RPMI7951 (cell line): ENCODE measurements around the gene LEPR. TPM values are rescaled to one million over a fixed set of nuclear protein-coding genes. Genes with fewer than 3 reads are reported as not detected.
"Not testable (repeated sequence)": the region's sequence is repeated elsewhere in the genome, so short reads cannot be mapped to it uniquely, and the experiment has no call there.

Experiments
- DNase-seq: peaks from one replicate; pipeline ENCODE4 v3.0.0-alpha.2; 2012; ENCODE audit warnings: low read depth
- total RNA-seq: library from RNA; depleted of rRNA; stranded (reverse); fragments of >200 nt; shearing (Covaris generic); gene quantifications from 2 replicates; pipeline ENCODE4 v1.2.3, GENCODE V29; 2014; rRNA removed

Gene LEPR, protein sequence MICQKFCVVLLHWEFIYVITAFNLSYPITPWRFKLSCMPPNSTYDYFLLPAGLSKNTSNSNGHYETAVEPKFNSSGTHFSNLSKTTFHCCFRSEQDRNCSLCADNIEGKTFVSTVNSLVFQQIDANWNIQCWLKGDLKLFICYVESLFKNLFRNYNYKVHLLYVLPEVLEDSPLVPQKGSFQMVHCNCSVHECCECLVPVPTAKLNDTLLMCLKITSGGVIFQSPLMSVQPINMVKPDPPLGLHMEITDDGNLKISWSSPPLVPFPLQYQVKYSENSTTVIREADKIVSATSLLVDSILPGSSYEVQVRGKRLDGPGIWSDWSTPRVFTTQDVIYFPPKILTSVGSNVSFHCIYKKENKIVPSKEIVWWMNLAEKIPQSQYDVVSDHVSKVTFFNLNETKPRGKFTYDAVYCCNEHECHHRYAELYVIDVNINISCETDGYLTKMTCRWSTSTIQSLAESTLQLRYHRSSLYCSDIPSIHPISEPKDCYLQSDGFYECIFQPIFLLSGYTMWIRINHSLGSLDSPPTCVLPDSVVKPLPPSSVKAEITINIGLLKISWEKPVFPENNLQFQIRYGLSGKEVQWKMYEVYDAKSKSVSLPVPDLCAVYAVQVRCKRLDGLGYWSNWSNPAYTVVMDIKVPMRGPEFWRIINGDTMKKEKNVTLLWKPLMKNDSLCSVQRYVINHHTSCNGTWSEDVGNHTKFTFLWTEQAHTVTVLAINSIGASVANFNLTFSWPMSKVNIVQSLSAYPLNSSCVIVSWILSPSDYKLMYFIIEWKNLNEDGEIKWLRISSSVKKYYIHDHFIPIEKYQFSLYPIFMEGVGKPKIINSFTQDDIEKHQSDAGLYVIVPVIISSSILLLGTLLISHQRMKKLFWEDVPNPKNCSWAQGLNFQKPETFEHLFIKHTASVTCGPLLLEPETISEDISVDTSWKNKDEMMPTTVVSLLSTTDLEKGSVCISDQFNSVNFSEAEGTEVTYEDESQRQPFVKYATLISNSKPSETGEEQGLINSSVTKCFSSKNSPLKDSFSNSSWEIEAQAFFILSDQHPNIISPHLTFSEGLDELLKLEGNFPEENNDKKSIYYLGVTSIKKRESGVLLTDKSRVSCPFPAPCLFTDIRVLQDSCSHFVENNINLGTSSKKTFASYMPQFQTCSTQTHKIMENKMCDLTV
- 8.5 and 10.9 TPM in 2 replicates for total RNA-seq

DNA sequence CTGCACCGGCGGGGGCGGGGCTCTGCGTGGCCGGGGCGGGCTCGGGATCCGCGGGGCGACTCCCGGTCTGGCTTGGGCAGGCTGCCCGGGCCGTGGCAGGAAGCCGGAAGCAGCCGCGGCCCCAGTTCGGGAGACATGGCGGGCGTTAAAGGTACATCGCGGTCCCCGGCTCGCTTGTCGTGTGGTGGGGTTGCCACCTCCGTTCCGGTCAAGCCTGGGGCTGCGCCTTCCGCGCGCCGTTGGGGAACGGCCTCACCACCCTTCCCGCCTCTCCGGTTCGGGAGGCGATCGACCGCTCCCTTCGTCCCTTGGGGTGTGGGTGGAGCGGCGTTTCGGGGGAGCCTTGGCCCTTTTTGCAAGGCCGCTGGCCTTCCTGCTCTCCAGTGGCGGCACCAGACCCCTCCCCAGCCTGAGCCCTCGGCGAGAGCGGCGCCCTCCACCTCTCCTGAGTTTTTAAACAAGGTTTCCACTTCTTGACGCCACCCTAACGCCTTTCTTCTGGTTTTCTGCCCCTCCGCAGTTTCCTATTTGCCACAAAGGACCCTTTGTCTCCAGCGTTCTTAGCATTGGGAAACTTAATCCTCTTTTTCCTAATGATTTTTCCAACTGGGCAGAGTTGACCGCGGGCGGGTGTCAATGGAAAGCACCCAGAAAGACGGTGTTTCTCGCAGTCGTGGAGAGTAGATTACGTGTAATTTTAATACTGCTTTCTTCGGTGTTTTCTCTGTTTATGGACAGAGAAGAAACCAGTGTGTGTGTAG, at the start of gene LEPR, which contains the start of gene LEPROT:
Gene LEPR (plus strand): TSS at position 79 of the 761 bp plus-strand sequence. CDS start 144,898 bp downstream, outside the sequence.
Gene LEPROT (plus strand): TSS at position 79 of the 761 bp plus-strand sequence. CDS start 57 bp downstream, at position 136.
- peak; percentile 59 for DNase-seq

DNA sequence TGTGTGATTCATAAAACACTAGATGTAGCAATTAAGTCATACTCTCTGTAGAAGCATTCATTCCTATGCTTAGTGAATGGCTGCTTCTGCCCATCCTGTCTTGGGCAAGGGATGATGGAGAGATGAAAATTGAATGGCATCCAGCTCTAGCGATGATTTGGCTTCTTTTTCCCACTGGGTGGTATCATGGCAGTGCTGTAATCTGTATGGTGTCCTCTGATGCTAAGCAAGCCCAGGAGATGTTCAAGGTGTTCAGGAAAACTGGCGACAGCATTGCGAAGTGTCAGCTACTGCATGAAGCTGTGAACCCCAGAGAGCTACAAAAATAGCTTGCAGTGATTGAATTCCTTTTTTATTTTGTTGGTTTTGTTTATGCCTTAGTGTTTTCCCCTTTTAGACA, 48.9 kb upstream of the LEPR start:
- no peak for DNase-seq

DNA sequence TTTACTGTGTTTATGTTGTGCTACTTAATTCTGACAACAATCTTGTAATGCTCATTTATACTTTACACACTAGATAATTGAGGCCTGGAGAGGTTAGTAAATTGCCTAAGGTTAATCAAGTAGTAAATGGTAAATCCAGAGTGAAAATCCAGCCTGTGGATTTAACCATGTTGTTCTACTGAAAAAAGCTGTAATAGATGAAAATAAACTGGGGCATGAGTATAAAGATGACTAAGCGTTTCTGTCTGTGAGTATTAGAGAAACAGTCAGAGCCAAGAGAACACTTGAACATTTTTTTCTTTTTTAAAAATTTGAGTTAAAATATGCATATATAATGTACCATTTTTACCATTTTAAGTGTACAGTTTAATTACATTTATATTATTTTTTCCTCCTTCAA, 47.9 kb upstream of the LEPR start:
- DNase-seq = no peak

DNA sequence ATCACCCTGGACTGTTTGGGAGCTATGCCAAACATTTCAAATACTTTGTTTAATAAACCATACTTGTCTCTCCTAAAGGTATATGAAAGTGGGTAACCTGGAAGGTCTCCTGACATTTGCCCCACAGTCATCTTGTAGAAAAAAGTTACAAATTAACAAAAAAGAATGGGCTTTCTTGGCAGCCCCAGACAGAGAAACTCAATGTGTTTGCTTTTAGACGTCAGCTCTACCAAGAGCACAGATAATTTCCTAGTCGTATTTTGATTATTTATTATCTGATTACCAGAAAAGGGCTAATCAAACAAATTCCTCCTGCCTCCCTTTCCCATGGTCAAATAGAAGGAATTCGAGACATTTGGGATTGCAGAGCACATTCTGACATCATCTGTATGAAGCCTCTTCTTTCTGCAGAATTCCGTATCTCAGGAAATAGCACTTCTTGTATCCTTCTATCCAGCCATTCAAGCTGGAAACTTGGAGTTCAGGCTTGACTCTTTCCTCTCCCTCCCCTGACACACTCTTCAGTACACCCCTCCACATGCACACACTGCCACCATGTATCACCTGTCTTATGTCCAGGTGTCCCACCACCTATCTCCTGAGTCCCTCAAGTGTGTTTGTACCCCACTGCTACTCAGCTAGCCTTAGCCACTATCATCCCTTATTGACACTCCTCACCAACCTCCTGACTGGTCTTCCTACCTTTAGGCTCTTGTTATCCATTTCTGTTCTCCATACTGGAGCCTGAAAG, 42.8 kb upstream of the LEPR start:
- DNase-seq = no peak

DNA sequence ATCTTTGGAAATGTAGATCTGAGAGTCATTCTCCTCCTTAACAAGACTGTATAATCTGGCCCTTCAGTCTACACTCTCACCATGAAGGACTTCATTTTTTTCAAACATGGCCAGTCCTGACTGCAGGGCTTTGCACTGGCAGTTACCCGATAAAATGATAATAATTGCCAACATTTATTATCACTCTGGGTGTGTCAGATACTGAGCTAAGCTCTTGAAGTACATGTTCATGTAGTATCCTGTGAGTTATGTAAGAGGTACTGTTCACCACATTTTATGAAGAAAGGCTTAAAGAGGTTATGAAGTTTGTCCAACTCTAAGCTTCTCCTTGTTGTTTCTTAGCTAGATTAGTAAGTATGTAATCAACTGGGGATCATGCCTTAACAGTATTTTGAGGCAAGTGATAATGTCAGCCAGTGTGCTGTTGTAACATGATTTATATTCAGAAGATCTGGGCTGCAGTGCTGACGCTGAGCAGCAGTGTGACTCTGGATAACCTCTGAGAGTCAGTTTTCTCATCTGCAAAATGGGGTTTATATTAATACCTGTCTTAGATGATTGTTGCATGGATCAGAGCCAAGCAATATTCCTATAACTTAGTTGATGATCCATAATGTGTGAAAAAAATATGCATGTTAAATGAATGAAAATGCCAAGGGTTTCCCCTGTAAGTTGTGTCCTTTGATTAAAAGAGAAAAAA, 42.1 kb upstream of the LEPR start:
- no peak for DNase-seq

DNA sequence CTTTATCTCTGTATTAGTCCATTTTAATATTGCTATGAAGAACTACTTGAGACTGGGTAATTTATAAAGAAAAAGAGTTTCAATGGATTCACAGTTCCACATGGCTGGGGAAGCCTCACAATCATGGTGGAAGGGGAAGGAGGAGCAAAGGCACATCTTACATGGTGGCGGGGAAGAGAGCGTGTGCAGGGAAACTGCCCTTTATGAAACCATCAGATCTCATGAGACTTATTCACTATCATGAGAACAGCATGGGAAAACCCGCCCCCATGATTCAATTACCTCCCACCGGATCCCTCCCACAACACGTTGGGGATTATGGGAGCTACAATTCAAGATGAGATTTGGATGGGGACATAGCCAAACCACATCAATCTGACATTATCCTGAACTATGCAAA, 36.0 kb upstream of the LEPR start:
- not testable (repeated sequence) for DNase-seq

DNA sequence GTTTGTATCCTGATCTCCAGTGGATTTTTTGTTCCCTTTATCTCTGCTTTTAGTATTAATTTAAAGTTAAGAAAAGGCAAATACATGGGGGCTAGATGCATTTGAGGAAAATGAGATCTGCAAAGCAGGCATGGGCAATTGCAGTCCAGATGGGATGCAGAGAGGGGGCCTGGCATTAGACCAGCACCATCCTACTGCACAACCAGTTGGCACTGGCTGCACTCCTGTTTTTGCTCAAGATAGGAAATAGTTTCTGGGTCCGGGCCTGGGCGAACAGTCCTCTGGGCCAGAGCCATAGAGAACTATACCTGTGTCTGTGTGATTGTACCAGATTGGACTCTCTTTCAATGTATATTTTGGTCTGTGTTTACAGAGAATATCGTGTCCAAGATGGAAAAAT, 34.0 kb upstream of the LEPR start:
- DNase-seq = no peak

DNA sequence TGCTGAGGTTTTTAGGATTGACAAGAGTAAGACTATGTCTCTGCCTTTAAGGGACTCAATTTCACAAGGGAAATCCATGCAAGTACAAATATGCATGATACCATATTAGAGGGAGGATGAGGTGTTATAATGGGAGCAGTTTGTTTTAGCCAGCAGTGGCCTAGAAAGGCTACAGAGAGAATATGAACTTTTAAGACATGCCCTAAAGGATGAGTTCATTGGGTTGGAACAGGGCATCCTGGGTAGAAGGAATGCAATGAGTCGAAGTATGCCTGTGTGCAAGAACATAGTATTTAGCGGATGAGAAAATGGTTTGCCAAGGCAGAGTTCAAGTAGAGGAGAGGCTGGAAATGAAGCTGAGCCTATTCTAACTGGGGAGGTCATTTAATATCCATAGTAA, 32.6 kb upstream of the LEPR start:
- DNase-seq = no peak

DNA sequence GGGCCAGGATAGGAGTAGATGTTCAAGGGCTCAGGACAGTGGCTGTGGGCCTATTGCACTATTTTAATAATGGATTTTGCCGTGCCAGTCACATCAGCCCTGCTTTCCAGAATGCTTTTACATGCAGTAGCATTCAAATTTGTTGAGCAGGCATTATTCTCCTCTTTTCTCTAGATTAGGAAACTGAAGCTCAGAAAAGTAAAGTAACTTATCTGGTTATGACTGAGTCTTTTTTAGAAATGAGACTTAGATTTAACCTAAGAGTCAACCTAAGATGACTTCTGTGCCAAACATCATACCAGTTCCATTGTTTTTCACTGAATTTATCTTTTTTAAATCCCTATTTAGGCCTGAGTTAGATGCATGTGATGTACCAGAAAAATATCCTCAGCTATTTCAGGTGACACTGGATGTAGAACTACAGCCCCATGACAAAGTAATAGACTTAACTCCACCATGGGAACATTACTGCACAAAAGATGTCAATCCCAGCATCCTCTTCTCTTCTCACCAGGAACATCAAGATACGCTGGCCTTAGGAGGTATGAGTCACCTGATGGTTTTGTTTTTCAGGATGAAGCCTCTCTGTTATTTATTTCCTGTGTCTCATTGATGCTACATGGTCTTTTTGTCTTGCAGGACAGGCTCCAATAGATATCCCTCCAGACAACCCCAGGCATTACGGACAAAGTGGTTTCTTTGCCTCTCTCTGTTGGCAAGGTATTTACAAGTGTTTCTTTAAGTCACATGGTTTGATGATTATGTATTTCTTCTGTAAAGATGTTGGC, 31.4 kb upstream of the LEPR start:
- DNase-seq = peak; percentile 33

DNA sequence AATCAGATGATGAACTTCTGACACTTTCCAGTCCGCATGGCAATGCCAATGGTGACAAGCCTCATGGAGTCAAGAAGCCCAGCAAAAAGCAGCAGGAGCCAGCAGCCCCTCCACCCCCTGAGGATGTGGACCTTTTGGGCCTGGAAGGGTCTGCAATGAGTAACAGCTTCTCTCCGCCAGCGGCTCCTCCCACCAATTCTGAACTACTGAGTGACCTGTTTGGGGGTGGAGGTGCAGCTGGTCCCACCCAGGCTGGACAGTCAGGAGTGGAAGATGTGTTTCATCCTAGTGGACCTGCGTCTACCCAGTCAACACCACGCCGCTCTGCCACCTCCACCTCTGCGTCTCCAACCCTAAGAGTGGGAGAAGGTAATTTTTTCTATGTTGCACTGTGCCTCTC, 28.0 kb upstream of the LEPR start:
- no peak for DNase-seq

DNA sequence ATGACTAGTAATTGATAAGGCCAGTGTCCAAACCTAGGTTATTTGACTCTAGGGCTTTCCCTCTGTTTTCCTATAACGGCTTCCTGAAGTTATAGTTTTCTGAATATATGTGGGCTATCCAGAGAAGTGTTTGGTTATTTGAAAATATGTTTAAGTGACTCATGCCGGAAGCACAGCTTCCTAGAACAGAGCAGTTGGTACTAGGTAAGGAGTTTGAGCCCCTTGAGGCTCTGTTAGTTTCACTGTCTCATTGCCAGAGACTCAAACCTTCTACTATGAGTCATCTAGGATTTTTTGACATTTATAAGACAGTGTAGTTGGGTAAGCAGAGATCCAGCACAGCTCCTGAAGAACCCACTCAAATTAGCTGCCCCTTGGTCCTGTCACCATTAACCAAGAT, 27.1 kb upstream of the LEPR start:
- peak; percentile 84 for DNase-seq

DNA sequence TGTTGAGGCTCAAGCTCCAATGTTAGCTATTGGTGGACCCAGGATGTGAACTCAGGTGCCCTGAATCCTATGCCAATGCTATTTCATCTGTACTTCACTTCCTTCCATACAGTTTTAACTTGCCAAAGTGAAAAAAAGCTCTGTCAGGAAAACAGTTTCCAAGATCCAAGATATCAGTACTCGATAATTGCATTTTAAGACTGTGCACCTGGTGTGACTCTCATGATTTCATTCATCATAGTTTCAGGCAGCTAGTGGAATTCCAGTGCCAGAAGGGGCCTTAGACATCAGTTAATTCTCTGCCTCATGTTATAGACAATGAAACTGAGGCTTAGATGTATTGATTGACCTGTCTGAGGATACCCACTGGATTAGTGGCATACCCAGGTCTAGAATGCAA, 26.5 kb upstream of the LEPR start:
- no peak for DNase-seq

DNA sequence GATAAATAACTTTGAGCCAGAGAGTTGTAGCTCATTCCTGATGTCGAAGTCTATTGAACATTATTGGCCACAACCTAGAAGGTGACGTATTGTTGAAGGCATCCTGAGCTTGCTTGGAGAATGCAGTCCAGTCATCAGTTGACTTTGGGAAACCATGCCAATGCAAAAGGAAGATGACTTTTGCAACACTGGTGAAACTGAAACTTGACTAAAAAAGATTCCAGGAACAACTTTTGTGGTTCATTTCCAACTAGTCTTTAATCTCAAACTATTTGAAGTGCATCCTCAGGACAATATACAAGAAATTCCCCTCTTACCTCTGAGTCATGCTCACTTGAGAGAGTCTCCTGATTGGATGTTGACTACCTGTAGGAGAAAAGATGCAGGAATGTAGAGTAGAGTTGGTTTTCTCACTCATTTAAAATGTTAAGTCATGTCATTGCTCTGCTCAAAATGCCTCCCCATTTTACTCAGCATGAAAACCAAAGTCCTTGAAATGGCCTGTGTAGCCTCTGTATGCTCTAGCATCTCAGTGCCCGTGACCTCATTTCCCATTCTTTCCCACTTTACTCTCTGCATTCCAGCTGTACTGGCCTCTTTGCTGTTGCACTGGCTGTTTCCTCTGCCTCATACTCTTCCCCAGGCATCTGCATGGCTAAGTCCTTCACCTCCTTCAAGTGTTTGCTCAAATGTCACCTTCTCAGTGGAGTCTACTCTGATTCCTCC, 24.4 kb upstream of the LEPR start:
- peak; percentile 71 for DNase-seq

DNA sequence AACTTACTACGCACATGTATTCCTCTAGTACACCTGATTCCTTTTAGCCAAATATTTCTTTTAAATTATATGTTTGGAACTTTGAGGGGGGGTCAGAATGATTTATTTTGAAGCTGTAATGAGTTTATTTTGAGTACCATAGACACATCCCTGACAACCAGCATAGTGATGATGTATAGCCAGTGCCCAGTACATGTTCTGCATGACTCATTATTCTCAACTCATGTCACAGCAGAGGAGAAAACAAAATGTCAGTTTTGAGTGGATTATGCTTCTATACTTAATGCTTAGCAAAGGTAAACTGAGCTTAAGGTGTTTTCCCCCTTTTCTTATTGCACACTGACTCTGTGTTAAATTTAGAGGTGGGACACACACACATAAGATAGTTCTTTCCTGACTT, 22.4 kb upstream of the LEPR start:
- DNase-seq = no peak

DNA sequence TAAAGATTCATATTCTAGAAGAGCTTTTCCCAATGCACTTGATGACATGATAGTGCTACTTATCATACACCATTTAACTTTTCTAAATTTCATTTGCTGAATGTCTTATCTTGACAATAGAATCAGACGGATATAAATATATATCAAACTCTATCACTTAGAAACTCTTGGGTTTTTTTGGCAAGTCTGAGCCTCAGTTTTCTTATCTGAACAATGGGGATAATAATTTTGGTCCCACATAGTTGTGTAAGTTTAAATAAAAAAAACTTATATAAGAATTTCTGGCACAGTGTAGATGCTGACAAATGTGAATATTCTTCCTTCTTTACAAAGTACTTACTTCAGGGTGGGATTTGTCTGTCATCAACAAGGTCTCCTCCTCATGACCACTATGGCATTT, 21.5 kb upstream of the LEPR start:
- DNase-seq = no peak

DNA sequence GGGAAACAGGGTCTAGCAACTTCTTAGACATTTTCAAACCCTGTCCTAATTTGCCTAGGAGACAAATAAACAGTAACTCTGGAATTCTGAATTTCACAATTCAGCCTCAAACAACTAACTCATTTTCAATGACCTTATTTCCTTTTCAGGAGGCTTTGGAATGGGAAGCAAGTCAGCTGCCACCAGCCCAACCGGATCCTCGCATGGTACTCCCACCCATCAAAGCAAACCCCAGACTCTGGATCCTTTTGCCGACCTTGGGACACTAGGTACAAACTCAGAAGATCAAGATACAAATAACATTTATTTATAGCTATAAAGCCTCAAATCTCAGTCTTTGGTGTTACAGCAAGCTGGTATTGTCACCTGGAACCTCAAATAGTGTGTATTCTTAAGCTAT, 18.9 kb upstream of the LEPR start:
- no peak for DNase-seq

DNA sequence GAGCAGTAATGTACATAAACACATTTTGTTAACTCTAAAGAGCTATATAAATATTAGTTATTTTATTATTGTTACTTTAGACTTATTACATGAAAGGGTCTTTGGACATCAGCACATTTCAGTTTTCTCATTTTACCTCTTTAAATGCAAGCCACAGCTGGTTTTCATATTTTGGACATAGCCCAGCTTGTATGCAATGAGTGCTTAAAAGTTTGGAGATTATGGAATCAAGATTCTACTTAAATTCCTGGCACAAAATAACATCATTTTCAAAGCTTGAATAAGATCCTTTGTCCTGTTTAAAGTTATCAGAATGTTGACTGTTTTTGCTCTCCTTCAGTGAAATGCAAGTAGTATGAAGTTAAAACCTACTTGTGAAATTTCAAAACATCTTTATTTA, 15.5 kb upstream of the LEPR start:
- no peak for DNase-seq

DNA sequence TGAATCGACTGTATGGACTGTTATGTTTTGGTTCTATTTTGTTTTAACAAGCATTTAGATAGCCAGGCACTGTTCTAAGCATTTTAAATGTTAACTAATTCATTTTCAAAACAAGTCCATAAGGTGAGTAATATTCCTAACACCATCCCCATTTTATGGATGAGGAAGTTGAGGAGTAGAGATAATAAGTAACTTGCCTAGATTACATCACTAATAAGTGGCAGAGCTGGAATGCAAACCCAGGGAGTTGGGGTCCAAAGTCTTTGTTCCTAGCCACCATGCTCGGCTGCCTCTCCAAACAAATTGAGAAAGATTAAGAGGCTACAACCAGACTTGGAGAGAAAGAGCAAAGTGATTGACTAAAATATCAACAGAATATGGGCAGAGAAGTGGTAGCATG, 12.6 kb upstream of the LEPR start:
- DNase-seq = no peak

DNA sequence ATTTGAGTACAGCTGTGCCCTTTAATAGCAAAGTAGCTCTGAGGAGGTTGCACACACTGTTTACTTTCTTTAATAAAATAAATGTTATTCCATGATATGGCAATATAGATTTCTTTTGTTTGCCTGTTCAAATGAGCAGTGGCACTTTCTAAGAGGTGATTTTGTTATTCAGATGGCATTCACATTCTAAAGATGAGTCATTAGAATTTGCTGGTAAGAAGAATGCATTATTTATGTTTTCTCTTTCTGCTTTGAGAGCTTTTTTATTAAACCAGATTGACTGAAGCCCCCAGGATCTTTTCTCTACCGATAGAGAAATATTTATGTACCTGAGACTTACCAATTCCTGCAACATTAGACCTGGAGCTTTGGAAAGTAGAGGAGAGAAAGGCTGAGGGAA, 11.2 kb upstream of the LEPR start:
- no peak for DNase-seq
